ENCODE data around the gene HEXB.

Gene HEXB

GRCh38 chr5:74647096-74647495 is 37.9 kb upstream of the HEXB start (continued):
- TF ChIP-seq ZNF398 (tag by site-specific recombination; IDR thresholded peaks at IDR 0.05) (no peak), ZBTB8A (tag by site-specific recombination; IDR thresholded peaks at IDR 0.05) (peak; percentile 28; the same call in 1 of the 2 replicates), ZNF133 (tag by site-specific recombination; IDR thresholded peaks at IDR 0.05) (no peak), ZNF843 (tag by site-specific recombination; IDR thresholded peaks at IDR 0.05) (no peak), ZBTB1 (tag by site-specific recombination; IDR thresholded peaks at IDR 0.05) (no peak), ZNF23 (tag by site-specific recombination; IDR thresholded peaks at IDR 0.05; ENCODE audit: borderline replicate concordance) (no peak), PATZ1 (tag by site-specific recombination; IDR thresholded peaks at IDR 0.05) (no peak), ZNF2 (tag by site-specific recombination; IDR thresholded peaks at IDR 0.05) (no peak), ZBTB48 (tag by site-specific recombination; IDR thresholded peaks at IDR 0.05) (peak; percentile 27; the same call in 1 of the 2 replicates), KLF17 (tag by site-specific recombination; IDR thresholded peaks at IDR 0.05) (no peak), GLI4 (tag by site-specific recombination; IDR thresholded peaks at IDR 0.05) (no peak), OVOL3 (tag by site-specific recombination; IDR thresholded peaks at IDR 0.05) (no peak), OSR2 (tag by site-specific recombination; IDR thresholded peaks at IDR 0.05) (peak; percentile 82), ZNF664 (tag by site-specific recombination; IDR thresholded peaks at IDR 0.05) (no peak), ZNF626 (tag by site-specific recombination; IDR thresholded peaks at IDR 0.05) (no peak), ZNF248 (tag by site-specific recombination; IDR thresholded peaks at IDR 0.05) (no peak), BCL11B (tag by site-specific recombination; IDR thresholded peaks at IDR 0.05; ENCODE audit: low read depth) (no peak), ZNF677 (tag by site-specific recombination; IDR thresholded peaks at IDR 0.05) (no peak), ZSCAN18 (tag by site-specific recombination; IDR thresholded peaks at IDR 0.05) (no peak), ZNF274 (IDR thresholded peaks at IDR 0.05; ENCODE audit: low read length) (no peak), ZNF274 (tag by site-specific recombination; IDR thresholded peaks at IDR 0.05; ENCODE audit: borderline replicate concordance) (no peak), YY1 (tag by site-specific recombination; IDR thresholded peaks at IDR 0.05) (no peak), ZNF624 (tag by site-specific recombination; IDR thresholded peaks at IDR 0.05) (no peak), WT1 (tag by site-specific recombination; IDR thresholded peaks at IDR 0.05) (no peak), ZNF585B (tag by site-specific recombination; IDR thresholded peaks at IDR 0.05) (no peak), SCRT2 (tag by site-specific recombination; IDR thresholded peaks at IDR 0.05) (peak; percentile 71), ZNF670 (tag by site-specific recombination; IDR thresholded peaks at IDR 0.05; ENCODE audit: low read depth) (no peak), PRDM6 (tag by site-specific recombination; IDR thresholded peaks at IDR 0.05) (peak; percentile 69; the same call in 1 of the 2 replicates), ZNF157 (tag by site-specific recombination; IDR thresholded peaks at IDR 0.05) (no peak)
